MCF 10A (cell line): ENCODE measurements around the gene PPARA. TPM values are rescaled to one million over a fixed set of nuclear protein-coding genes. Genes with fewer than 3 reads are reported as not detected.

Experiments
- BruUV-seq: library from RNA; stranded (reverse); fragments of 400-500 nt; replicated peaks from 2 replicates; lab custom pipeline; 2021; lab: Mats Ljungman, UMichigan
- CTCF ChIA-PET: fragments of 300-600 bp; sonication (Branson Sonifier 250); formaldehyde crosslinking; extraction: SDS; loops from one replicate; lab custom pipeline; 2021; ENCODE audit warnings: antibody characterized with exemption, inconsistent platforms; lab: Yijun Ruan, JAX
- POLR2A ChIA-PET: fragments of 300-600, 350-650 bp; sonication (Branson Sonifier 250); formaldehyde crosslinking; extraction: SDS; loops from one replicate; lab custom pipeline; 2020; ENCODE audit warnings: antibody characterized with exemption, inconsistent platforms; lab: Yijun Ruan, JAX
- DNase-seq: peaks from one replicate; pipeline ENCODE4 v3.0.0-alpha.2; 2018; ENCODE audit not compliant: unreplicated experiment
- H3K27ac Mint-ChIP-seq: one replicate; pipeline ENCODE4 v1.8.0; 2022; ENCODE audit warnings: mild to moderate bottlenecking, low read depth, mixed read lengths; ENCODE audit not compliant: unreplicated experiment
- H3K27me3 Mint-ChIP-seq: one replicate; pipeline ENCODE4 v1.8.0; 2022; ENCODE audit warnings: mixed read lengths; ENCODE audit not compliant: insufficient read depth, unreplicated experiment
- H3K36me3 Mint-ChIP-seq: one replicate; pipeline ENCODE4 v1.8.0; 2022; ENCODE audit warnings: mild to moderate bottlenecking, moderate library complexity, mixed read lengths; ENCODE audit not compliant: insufficient read depth, unreplicated experiment
- H3K4me1 Mint-ChIP-seq: one replicate; pipeline ENCODE4 v1.8.0; 2022; ENCODE audit warnings: mixed read lengths; ENCODE audit not compliant: insufficient read depth, unreplicated experiment
- H3K4me3 Mint-ChIP-seq: one replicate; pipeline ENCODE4 v1.8.0; 2022; ENCODE audit warnings: mild to moderate bottlenecking, moderate library complexity, mixed read lengths; ENCODE audit not compliant: unreplicated experiment
- H3K9me3 Mint-ChIP-seq: one replicate; pipeline ENCODE4 v1.8.0; 2022; ENCODE audit warnings: mixed read lengths; ENCODE audit not compliant: unreplicated experiment
- CTCF ChIP-seq: fragments of 200-600 bp; IDR thresholded peaks from one replicate; pipeline ENCODE4 v1.8.0; 2022; ENCODE audit warnings: antibody characterized with exemption, mild to moderate bottlenecking; ENCODE audit not compliant: unreplicated experiment
- intact Hi-C: fragments of 100-400 bp; cut with micrococcal nuclease; formaldehyde crosslinking; loops from 2 replicates; pipeline ENCODE4 v1.14.1; 2022
- total RNA-seq: library from RNA; stranded (reverse); gene quantifications from 2 replicates; pipeline ENCODE4 v1.2.3, GENCODE V29; 2022

PPARA gene
- total RNA-seq, 1 experiment from 2014 or later: 8.0 TPM

- Mint-ChIP-seq H3K4me3 (no peak overlapping the region), H3K9me3 (no peaks in the 10 kb centered on the region), H3K27me3 (no peaks in the 10 kb centered on the region), H3K27ac (no peak overlapping the region), H3K36me3 (peaks cover 59% of the 10 kb centered on the region), H3K4me1 (no peaks in the 10 kb centered on the region)
- intact Hi-C loops: no loop called here
- no peak for TF ChIP-seq CTCF
- BruUV-seq: no TSS peak
- DNase-seq: no peak
- CTCF ChIA-PET: no interaction called here
- POLR2A ChIA-PET: no interaction called here
Observed at GRCh38 chr22:46281866-46282678, 131.7 kb downstream of the PPARA start.

- Mint-ChIP-seq H3K36me3 (peaks cover 52% of the 10 kb centered on the region), H3K27ac (no peak overlapping the region), H3K4me3 (no peak overlapping the region), H3K4me1 (no peaks in the 10 kb centered on the region), H3K27me3 (no peaks in the 10 kb centered on the region), H3K9me3 (no peaks in the 10 kb centered on the region)
- intact Hi-C loops: no loop called here
- BruUV-seq: no TSS peak
- no peak for DNase-seq
- TF ChIP-seq CTCF: no peak
- ChIA-PET POLR2A (interaction anchor here (2.0 to 2.4 kb wide), 2 partner anchors 10 to 17 kb away, joined by 4 to 7 read pairs; partner anchors contain the start of gene TTC38), CTCF (interaction anchor here (1.1 kb wide), 1 partner anchor 10 kb away, joined by 3 read pairs; no protein-coding TSS in a partner anchor)
Observed at GRCh38 chr22:46286006-46286405, 135.7 kb downstream of the PPARA start.

- H3K9me3 Mint-ChIP-seq: no peaks in the 10 kb centered on the region
- ChIA-PET CTCF (interaction anchor here (1.1 kb wide), 1 partner anchor 9 kb away, joined by 3 read pairs; no protein-coding TSS in a partner anchor), POLR2A (interaction anchor here (0.6 to 2.4 kb wide), 5 partner anchors 9 to 1299 kb away, joined by 3 to 7 read pairs (median 3); partner anchors contain the start of gene TTC38)
- H3K36me3 Mint-ChIP-seq: peaks cover 49% of the 10 kb centered on the region
- H3K4me3 Mint-ChIP-seq: no peak overlapping the region
- TF ChIP-seq CTCF: no peak
- no TSS peak for BruUV-seq
- H3K27me3 Mint-ChIP-seq: no peaks in the 10 kb centered on the region
- H3K4me1 Mint-ChIP-seq: no peaks in the 10 kb centered on the region
- intact Hi-C loops: no loop called here
- DNase-seq: no peak
- no peak overlapping the region for H3K27ac Mint-ChIP-seq
Observed at GRCh38 chr22:46286941-46287872, 136.9 kb downstream of the PPARA start.
